K562 (cell line): ENCODE measurements around the gene FARSA. TPM values are rescaled to one million over a fixed set of nuclear protein-coding genes. Genes with fewer than 3 reads are reported as not detected.

Experiments used
- BMI1 ChIP-seq: fragments of 150-350 bp; IDR thresholded peaks from 2 replicates; pipeline ENCODE4 v1.6.1; 2014; ENCODE audit warnings: low read length
- C11orf30 ChIP-seq: fragments of 450-650 bp; IDR thresholded peaks from 2 replicates; pipeline ENCODE4 v1.6.1; 2016; ENCODE audit warnings: low read depth, mild to moderate bottlenecking
- CEBPB ChIP-seq: fragments of 450-650 bp; IDR thresholded peaks from 2 replicates; pipeline ENCODE4 v1.6.1; 2016; ENCODE audit warnings: missing genetic modification characterization, missing compliant biosample characterization
- CEBPG ChIP-seq, 3 experiments: fragments of 200-800 bp in 1 of 3; sonication (Bioruptor generic) in 1 of 3; sonication (generic) in 1 of 3; formaldehyde crosslinking in 1 of 3; IDR thresholded peaks in 2 of 3; conservative IDR thresholded peaks in 1 of 3; 2 replicates each; pipeline versions ENCODE4 v1.6.1 to v1.8.0; 2016 to 2022; ENCODE audit warnings: missing compliant biosample characterization in 2 of 3, missing genetic modification characterization in 2 of 3, mild to moderate bottlenecking in 1 of 3, missing genetic modification reagents in 1 of 3
- ELF2 ChIP-seq: fragments of 250-450 bp; sonication (Bioruptor Pico); IDR thresholded peaks from 2 replicates; pipeline ENCODE4 v1.5.0; 2021; ENCODE audit warnings: mild to moderate bottlenecking
- EP400 ChIP-seq: fragments of 450-650 bp; IDR thresholded peaks from 2 replicates; pipeline ENCODE4 v1.6.1; 2017; ENCODE audit warnings: antibody characterized with exemption, mild to moderate bottlenecking, moderate library complexity
- HIVEP1 ChIP-seq: fragments of 250-450 bp; sonication (Bioruptor Pico); IDR thresholded peaks from 2 replicates; pipeline ENCODE4 v1.4.0; 2020; ENCODE audit warnings: mild to moderate bottlenecking
- NFXL1 ChIP-seq: fragments of 450-650 bp; formaldehyde crosslinking; IDR thresholded peaks from 2 replicates; pipeline ENCODE4 v1.4.0; 2021; ENCODE audit warnings: mild to moderate bottlenecking
- NR4A1 ChIP-seq, 2 experiments: fragments of 250-450 bp in 1 of 2; fragments of 450-650 bp in 1 of 2; sonication (Bioruptor Pico) in 1 of 2; IDR thresholded peaks; 2 replicates each; pipeline versions ENCODE4 v1.4.0 to v1.6.1; 2016 to 2020; ENCODE audit warnings: mild to moderate bottlenecking in 2 of 2, missing compliant biosample characterization in 1 of 2, missing genetic modification characterization in 1 of 2, moderate library complexity in 1 of 2
- PHF21A ChIP-seq: fragments of 450-650 bp; IDR thresholded peaks from 2 replicates; pipeline ENCODE4 v1.6.1; 2017; ENCODE audit warnings: low read depth, borderline replicate concordance
- PTRF ChIP-seq: fragments of 450-650 bp; IDR thresholded peaks from 2 replicates; pipeline ENCODE4 v1.6.1; 2016; ENCODE audit warnings: mild to moderate bottlenecking, missing genetic modification characterization, missing compliant biosample characterization
- SP1 ChIP-seq: sonication (generic); formaldehyde crosslinking; IDR thresholded peaks from 2 replicates; pipeline ENCODE4 v1.8.1; 2022; ENCODE audit warnings: mild to moderate bottlenecking, missing genetic modification reagents
- SRSF3 ChIP-seq: fragments of 200-400 bp; formaldehyde crosslinking; IDR thresholded peaks from 2 replicates; pipeline ENCODE4 v1.6.1; 2016; ENCODE audit warnings: mild to moderate bottlenecking, low read length, moderate library complexity; ENCODE audit not compliant: insufficient read depth
- U2AF1 ChIP-seq: fragments of 200-400 bp; formaldehyde crosslinking; optimal IDR thresholded peaks from 2 replicates; pipeline ENCODE3; 2017; ENCODE audit warnings: mild to moderate bottlenecking, low read depth, low read length, moderate library complexity
- ZNF121 ChIP-seq: sonication (generic); formaldehyde crosslinking; conservative IDR thresholded peaks from 2 replicates; pipeline ENCODE4 v1.8.0; 2022; ENCODE audit warnings: missing genetic modification reagents
- ZNF143 ChIP-seq: sonication (generic); formaldehyde crosslinking; IDR thresholded peaks from 2 replicates; pipeline ENCODE4 v1.9.0; 2022; ENCODE audit warnings: mild to moderate bottlenecking, missing genetic modification reagents
- ZNF431 ChIP-seq: sonication (generic); formaldehyde crosslinking; IDR thresholded peaks from 2 replicates; pipeline ENCODE4 v1.8.0; 2022; ENCODE audit warnings: mild to moderate bottlenecking, missing genetic modification reagents
- ZZZ3 ChIP-seq: fragments of 450-650 bp; IDR thresholded peaks from 2 replicates; pipeline ENCODE4 v1.6.1; 2016; ENCODE audit warnings: antibody characterized with exemption, mild to moderate bottlenecking, moderate library complexity
- polyA plus RNA-seq, 8 experiments: library from polyadenylated mRNA; depleted of rRNA in 4 of 8; stranded (reverse) in 5 of 8; unstranded in 3 of 8; fragments of >200 nt; fragmentation: Nextera tagmentation in 2 of 8; fragmentation: Illumina TruSeq in 1 of 8; extraction: Ambion mirVana in 2 of 8; extraction: Trizol in 1 of 8; gene quantifications; 2 replicates each; pipeline versions ENCODE4 v1.2.1 to v1.2.3, GENCODE V29; 2011 to 2014; ENCODE audit warnings: inconsistent platforms in 1 of 8, missing spikeins in 1 of 8
- total RNA-seq, 7 experiments: library from RNA; depleted of rRNA in 6 of 7; stranded (reverse); fragments of >200 nt in 6 of 7; fragmentation: Illumina TruSeq in 2 of 7; extraction: Trizol in 2 of 7; gene quantifications; 2 replicates each; pipeline versions ENCODE4 v1.2.1 to v1.2.3, GENCODE V29; 2011 to 2021; ENCODE audit warnings: low replicate concordance in 1 of 7
- TF ChIP-seq, protein P1 (sequence below): fragments of 200-800 bp; sonication (Bioruptor generic); IDR thresholded peaks from 2 replicates; pipeline ENCODE4 v1.6.1; 2016; ENCODE audit warnings: missing genetic modification characterization, missing compliant biosample characterization
- TF ChIP-seq, protein P2 (sequence below): fragments of 450-650 bp; IDR thresholded peaks from 2 replicates; pipeline ENCODE4 v1.6.1; 2017; ENCODE audit warnings: antibody characterized with exemption, mild to moderate bottlenecking

FARSA gene
- total and polyA plus RNA-seq, 9 of the 15 experiments (the other 6 are each of a cell fraction or from before 2014, with no cell fraction given) = 25.2 to 237 (median 89.6) TPM

DNA sequence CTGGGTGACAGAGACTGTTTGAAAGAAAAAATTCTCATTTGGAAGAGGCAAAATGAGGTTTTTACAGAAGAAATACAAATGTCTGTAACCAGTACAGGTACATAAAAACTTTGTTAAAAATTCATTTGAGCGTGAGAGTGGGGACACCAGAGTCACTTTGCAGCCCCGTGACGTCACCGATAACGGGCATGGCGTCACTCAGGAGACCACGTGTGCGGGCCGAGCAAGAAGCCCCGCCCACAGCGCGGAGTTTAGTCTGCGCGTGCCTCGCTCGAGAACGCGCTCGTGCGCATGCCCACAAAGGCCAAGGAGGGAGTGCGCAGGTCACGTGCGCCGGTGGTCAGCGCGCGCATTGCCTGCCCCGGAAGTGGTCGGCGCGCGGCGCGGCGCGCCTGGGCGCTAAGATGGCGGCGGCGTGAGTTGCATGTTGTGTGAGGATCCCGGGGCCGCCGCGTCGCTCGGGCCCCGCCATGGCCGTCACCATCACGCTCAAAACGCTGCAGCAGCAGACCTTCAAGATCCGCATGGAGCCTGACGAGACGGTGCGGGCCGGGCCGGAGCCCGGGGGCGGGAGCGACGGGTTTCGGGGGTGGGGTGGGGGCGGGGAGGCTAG lies 12.1 kb upstream of the FARSA start, which contains the start of gene RAD23A (continued):
- TF ChIP-seq ZNF143 (CRISPR knock-in tag) = no peak
- TF ChIP-seq, protein P1, sequence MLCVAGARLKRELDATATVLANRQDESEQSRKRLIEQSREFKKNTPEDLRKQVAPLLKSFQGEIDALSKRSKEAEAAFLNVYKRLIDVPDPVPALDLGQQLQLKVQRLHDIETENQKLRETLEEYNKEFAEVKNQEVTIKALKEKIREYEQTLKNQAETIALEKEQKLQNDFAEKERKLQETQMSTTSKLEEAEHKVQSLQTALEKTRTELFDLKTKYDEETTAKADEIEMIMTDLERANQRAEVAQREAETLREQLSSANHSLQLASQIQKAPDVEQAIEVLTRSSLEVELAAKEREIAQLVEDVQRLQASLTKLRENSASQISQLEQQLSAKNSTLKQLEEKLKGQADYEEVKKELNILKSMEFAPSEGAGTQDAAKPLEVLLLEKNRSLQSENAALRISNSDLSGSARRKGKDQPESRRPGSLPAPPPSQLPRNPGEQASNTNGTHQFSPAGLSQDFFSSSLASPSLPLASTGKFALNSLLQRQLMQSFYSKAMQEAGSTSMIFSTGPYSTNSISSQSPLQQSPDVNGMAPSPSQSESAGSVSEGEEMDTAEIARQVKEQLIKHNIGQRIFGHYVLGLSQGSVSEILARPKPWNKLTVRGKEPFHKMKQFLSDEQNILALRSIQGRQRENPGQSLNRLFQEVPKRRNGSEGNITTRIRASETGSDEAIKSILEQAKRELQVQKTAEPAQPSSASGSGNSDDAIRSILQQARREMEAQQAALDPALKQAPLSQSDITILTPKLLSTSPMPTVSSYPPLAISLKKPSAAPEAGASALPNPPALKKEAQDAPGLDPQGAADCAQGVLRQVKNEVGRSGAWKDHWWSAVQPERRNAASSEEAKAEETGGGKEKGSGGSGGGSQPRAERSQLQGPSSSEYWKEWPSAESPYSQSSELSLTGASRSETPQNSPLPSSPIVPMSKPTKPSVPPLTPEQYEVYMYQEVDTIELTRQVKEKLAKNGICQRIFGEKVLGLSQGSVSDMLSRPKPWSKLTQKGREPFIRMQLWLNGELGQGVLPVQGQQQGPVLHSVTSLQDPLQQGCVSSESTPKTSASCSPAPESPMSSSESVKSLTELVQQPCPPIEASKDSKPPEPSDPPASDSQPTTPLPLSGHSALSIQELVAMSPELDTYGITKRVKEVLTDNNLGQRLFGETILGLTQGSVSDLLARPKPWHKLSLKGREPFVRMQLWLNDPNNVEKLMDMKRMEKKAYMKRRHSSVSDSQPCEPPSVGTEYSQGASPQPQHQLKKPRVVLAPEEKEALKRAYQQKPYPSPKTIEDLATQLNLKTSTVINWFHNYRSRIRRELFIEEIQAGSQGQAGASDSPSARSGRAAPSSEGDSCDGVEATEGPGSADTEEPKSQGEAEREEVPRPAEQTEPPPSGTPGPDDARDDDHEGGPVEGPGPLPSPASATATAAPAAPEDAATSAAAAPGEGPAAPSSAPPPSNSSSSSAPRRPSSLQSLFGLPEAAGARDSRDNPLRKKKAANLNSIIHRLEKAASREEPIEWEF (CRISPR knock-in tag) = no peak
- peak; percentile 55; the same call in 1 of the 2 replicates for TF ChIP-seq CEBPG (CRISPR knock-in tag; IDR thresholded peaks at IDR 0.05)
- no peak for TF ChIP-seq CEBPG (tag; conservative IDR thresholded peaks at IDR 0.05 in 1 of 2, IDR thresholded peaks at IDR 0.05 in 1 of 2)
- no peak for TF ChIP-seq NFXL1 (CRISPR knock-in tag)
- TF ChIP-seq ELF2 (CRISPR knock-in tag) = peak; percentile 89
- no peak for TF ChIP-seq U2AF1
- TF ChIP-seq NR4A1 (CRISPR knock-in tag; IDR thresholded peaks at IDR 0.05) = peak; percentile 37; the same call in 1 of the 2 replicates
- TF ChIP-seq NR4A1 (tag; IDR thresholded peaks at IDR 0.05) = 0 out of 2 replicates have a peak, but pooled peaks have one; percentile 20
- TF ChIP-seq PHF21A = no peak
- peak; percentile 96 for TF ChIP-seq SP1 (CRISPR knock-in tag)
- no peak for TF ChIP-seq SRSF3
- TF ChIP-seq CEBPB (tag) = no peak
- no peak for TF ChIP-seq BMI1
- TF ChIP-seq, protein P2, sequence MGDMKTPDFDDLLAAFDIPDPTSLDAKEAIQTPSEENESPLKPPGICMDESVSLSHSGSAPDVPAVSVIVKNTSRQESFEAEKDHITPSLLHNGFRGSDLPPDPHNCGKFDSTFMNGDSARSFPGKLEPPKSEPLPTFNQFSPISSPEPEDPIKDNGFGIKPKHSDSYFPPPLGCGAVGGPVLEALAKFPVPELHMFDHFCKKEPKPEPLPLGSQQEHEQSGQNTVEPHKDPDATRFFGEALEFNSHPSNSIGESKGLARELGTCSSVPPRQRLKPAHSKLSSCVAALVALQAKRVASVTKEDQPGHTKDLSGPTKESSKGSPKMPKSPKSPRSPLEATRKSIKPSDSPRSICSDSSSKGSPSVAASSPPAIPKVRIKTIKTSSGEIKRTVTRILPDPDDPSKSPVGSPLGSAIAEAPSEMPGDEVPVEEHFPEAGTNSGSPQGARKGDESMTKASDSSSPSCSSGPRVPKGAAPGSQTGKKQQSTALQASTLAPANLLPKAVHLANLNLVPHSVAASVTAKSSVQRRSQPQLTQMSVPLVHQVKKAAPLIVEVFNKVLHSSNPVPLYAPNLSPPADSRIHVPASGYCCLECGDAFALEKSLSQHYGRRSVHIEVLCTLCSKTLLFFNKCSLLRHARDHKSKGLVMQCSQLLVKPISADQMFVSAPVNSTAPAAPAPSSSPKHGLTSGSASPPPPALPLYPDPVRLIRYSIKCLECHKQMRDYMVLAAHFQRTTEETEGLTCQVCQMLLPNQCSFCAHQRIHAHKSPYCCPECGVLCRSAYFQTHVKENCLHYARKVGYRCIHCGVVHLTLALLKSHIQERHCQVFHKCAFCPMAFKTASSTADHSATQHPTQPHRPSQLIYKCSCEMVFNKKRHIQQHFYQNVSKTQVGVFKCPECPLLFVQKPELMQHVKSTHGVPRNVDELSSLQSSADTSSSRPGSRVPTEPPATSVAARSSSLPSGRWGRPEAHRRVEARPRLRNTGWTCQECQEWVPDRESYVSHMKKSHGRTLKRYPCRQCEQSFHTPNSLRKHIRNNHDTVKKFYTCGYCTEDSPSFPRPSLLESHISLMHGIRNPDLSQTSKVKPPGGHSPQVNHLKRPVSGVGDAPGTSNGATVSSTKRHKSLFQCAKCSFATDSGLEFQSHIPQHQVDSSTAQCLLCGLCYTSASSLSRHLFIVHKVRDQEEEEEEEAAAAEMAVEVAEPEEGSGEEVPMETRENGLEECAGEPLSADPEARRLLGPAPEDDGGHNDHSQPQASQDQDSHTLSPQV = no peak; the same call in 1 of the 2 replicates
- TF ChIP-seq HIVEP1 (CRISPR knock-in tag) = no peak
- TF ChIP-seq ZNF431 (CRISPR knock-in tag) = 0 out of 2 replicates have a peak, but pooled peaks have one; percentile 32
- no peak for TF ChIP-seq PTRF (tag)
- no peak for TF ChIP-seq ZNF121 (CRISPR knock-in tag)
- TF ChIP-seq ZZZ3 = no peak
- TF ChIP-seq EP400 = peak; percentile 94
- TF ChIP-seq C11orf30 = peak; percentile 85
